Measurements from ENCODE around the gene GYPA.
"Not testable (repeated sequence)": the region's sequence is repeated elsewhere in the genome, so short reads cannot be mapped to it uniquely, and the experiment has no call there.

GYPA gene

DNA sequence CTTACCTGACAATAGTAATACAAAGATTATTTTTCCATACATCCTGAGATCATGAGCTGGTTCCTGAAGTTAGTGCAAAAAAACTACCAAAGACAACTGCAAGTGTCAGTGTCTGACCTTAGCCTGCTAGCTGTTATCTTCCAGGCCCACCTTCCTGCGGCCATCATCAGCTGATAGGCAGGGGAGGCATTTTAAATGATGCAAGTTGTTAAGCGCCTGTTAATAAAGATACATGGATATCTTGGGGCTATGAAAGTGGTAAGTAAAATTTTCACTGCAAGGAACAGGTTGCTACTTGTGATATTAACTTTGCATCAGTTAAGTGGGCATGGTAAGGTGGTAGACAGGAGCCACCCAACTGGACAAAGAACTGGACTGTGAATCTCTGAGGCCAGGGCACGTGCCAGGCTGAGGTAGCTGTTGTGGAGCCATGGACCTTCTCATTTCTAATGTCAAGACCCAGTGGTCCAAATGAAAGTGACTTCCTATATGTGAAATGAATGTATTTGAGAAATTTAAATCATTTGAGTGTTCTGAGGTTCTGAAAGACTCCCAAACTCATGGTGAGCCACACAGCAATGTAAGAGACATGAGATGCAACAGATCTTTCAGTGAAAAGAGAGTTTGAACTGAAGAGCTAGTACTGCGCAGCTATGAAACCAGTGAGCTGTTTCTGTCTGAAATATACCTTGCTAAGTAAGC is at the start of gene GYPA:
TSS of gene GYPA (minus strand) at position 125 of the 702 bp plus-strand sequence. CDS start at position 42, 83 bp downstream.
- not testable (repeated sequence) for DNase-seq (ENCODE audit: low spot score)

- no peak for DNase-seq (ENCODE audit: low spot score)
Observed at GRCh38 chr4:144190009-144190408, 49.5 kb upstream of the GYPA start.

- no peak for DNase-seq (ENCODE audit: low spot score)
Observed at GRCh38 chr4:144189121-144189520, 48.6 kb upstream of the GYPA start.

GRCh38 chr4:144185086-144185485 is 44.6 kb upstream of the GYPA start:
- DNase-seq (ENCODE audit: low spot score): no peak

GRCh38 chr4:144183165-144183564 is 42.6 kb upstream of the GYPA start:
- DNase-seq (ENCODE audit: low spot score): no peak

- no peak for DNase-seq (ENCODE audit: low spot score)
Observed at GRCh38 chr4:144181391-144181790, 40.9 kb upstream of the GYPA start.

DNA sequence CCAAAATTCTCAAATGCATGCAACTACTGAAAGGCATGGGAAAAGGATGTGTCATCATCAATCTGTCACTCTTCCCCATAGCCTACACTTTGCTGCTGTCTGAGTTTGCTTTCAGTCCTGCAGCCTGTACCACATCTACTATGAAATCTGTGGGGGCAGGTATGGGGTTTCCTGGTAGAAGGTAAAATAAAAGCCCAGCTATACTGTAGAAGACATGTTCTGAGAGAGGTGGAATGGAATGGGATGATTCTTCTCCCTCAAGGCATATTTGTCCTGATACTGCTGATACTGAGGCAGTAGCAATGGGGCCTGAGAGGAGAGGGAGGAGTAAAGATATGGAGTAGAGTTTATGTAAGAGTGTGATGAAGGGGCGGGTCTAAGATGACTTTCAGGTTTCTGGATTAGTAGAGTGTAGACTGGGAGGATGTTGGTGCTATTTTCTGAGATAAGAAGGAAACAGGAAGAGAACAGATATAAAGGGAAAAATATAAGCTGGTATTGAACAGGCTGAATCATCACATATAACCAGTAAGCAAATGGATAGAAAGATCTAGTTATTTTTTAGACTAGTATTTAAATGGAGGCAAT is 38.7 kb upstream of the GYPA start:
- no peak for DNase-seq (ENCODE audit: low spot score)

DNA sequence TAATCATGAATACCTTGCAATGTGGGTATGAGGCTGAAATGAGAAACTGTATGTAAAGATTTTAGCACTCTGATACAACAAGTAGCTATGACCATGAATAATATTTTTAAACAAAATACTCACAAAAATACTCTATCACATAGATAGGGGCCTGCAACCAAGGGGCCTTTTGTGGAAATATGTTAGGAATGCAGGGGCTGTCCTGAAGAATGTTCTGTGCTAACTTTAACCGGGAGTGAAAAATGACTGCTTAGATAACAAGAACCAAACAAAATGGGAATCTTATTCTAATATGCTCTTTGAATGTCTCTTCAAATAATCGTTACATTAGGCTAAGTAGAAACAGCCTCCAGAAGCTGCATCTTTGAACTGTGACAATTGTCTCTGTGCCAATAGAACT is 37.9 kb upstream of the GYPA start:
- DNase-seq (ENCODE audit: low spot score): no peak

DNA sequence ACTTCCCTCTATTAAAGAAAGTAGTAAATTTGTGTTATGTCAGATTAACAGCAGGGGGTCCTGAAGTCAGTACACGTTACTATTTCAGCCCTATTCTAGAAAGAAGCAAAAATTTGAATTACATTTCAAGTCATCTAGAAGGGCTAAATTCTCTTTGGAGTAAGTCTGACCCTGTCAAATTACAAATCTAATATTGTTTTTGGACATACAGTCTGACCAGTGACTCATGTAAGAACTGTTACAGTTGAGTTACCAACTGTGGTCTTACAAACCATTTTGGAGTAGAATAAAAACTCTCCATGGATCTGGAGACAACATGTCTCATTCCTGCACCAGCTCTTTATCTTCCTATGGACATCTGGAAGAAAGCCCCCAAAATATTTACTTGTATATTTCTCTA is 36.0 kb upstream of the GYPA start:
- peak; percentile 49 for DNase-seq (ENCODE audit: low spot score)

- peak; percentile 77 for DNase-seq (ENCODE audit: low spot score)
Observed at GRCh38 chr4:144174401-144175067, 34.0 kb upstream of the GYPA start.

DNA sequence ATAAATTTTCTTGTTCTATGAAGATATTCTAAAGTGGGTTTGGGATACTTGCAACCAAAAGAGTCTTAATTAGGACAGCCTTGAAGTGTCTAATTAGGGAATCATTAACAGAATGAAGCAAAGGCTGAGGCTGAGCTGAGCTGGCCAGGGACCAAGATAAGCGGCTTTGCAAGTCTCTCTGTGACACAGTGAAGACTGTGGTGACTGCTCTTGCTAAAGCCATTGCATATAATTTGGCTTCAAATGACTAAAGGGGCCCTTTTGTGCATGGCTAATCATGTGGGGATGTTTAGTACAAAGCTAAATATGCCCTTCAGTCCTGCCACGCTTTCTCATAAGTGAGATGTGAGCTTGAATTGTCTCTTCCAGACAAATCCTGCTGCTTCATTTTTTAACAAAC is 31.2 kb upstream of the GYPA start:
- peak; percentile 77 for DNase-seq (ENCODE audit: low spot score)

GRCh38 chr4:144169211-144169610 is 28.7 kb upstream of the GYPA start:
- DNase-seq (ENCODE audit: low spot score): no peak

DNA sequence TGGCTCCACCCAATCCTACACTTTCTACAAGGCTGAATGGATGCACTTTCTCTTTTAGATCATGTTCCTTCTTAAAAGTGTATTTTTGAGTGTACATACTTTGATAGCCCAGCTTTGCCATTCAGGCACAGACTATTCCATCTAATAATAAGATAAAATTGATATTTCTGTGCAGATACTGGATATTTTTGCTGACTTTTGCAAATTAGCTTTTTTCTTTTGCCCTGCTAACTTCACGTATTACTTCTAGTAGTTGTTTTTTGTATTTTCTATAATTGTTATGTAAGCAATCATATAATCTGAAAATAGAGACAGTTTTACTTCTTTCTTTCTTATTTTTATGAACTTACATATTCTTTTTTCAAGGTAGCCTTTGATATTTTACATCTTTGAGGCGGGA is 13.5 kb upstream of the GYPA start:
- DNase-seq (ENCODE audit: low spot score): no peak

DNA sequence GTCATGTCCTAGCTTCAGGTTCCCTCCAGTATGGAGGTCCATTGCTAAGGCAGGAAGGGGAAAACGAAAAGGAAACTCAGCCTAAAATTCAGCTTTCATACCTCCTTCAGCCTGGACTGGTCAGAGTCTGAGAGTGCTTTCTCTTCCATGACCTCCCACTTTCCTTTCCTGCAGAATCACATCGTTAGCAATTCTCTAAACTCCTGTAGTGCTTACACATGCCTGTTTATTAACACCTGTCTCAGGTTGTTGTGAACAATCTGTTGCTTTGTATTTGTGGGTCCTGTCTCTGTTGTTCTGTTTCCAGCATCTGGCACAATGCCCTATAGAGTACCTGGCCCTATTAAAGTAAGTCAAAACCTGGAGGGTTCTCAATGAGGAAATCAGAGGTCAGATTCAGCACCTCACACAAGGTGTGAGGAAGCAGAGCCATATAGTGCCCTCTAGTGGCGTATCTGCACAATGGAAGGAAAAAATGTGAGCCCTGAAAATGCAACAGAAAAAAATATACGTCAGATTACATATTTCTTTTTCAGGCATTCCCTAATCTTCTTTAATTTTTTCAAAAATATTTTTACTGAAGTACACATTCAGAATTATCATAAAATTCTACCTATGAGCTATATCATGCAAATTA is 2.3 kb upstream of the GYPA start:
- peak; percentile 26 for DNase-seq (ENCODE audit: low spot score)

DNA sequence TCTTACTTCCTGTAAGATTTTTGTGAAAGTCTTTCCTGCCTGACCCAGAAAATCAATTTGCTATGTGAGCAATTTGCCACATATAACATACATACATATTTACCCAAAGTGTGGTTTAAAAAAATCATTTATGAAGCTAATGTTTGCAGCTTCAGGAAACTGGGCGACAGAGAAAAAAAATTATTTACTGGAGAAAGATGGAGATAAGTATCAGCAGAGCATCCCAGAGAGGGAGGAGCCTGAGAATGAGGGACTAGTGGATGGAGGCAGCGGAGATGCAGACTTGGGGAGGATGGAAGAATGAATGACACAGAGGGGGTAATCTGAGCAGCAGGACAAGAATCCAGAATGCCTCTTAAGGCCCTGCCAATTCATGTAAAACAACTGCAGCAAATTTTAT is 975 bp upstream of the GYPA start:
- no peak for DNase-seq (ENCODE audit: low spot score)

GRCh38 chr4:144139991-144140390 is 527 bp downstream of the GYPA start:
- DNase-seq (ENCODE audit: low spot score): not testable (repeated sequence)

GRCh38 chr4:144139547-144139946 is 971 bp downstream of the GYPA start:
- not testable (repeated sequence) for DNase-seq (ENCODE audit: low spot score)

DNA sequence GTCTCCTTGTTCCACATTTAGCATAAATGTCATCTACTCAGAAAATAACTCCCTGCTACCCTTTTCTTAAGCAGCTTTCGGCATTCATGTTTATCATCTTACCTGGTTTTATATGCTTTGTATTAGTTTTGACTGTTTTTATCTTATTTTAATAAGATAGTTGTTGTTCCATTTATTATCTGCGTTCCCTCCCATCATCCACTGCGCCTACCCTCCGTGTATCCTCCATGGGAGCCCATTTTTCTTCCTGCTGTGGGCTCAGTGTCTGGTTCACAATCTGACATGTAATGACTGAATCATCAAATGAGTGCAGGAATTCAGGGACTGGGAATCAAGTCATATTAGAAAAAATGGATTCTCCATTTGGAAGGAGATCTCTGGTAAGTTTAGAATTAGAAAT is 2.3 kb downstream of the GYPA start:
- DNase-seq (ENCODE audit: low spot score): not testable (repeated sequence)

DNA sequence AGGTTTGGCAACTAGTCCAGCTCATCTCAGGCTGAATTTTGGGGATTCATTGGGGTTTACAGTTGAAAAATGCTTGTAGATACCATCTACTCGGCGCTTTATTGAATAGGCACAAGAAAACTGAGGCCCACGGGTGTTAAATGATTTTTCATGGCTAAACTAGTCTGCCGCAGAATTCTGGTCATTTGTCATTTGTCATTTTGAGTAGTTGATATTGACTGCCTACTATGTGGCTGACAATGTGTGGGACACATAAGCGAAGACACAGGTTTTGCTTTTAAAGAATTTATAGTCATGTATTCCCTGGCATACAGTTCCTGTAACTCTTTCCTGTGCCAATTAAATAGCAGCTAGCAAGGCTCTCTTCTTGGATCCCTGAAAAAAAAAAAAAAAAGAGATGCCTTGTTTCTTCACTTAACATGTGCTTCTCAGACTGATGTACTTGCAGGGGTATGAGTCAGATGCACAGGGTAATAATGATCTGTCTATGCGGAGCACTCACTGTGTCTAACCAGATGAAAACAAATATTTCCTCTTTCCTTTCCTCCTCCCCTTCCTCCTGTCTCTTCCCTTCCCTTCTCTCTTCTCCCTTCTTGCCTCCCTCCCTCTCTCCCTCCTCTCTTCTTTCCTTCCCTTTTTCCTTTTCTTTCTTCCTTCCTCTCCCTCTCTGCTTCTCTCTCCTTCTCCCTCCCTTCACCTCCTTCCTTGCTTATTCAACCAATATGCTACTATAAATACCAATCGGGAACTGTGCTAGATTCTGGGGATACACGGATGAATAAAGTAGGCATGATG is 3.2 kb downstream of the GYPA start:
- DNase-seq (ENCODE audit: low spot score): peak; percentile 11

- DNase-seq (ENCODE audit: low spot score): not testable (repeated sequence)
Observed at GRCh38 chr4:144136189-144136588, 4.3 kb downstream of the GYPA start.

DNA sequence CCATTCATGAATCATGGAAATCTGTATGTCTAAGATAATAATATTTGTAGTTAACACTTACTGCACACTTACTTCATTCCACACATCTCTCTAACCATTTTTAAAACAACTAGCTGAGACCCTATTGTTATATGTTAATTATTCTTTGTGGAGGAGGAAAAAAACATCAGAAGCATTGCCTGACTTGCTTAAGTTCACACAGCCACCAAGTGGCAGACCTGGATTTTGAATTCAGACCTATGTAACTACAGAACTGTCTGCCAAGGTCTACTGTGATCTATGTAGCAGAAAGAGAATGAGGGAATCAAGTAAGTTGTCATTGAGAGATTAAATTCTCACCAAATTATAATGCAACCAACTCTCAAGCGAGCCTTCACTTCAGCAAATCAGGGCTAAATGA is 10.4 kb downstream of the GYPA start:
- DNase-seq (ENCODE audit: low spot score): not testable (repeated sequence)

- not testable (repeated sequence) for DNase-seq (ENCODE audit: low spot score)
Observed at GRCh38 chr4:144129336-144129875, 11.1 kb downstream of the GYPA start.
